ENCODE data around the gene MET. TPM values are rescaled to one million over a fixed set of nuclear protein-coding genes. Genes with fewer than 3 reads are reported as not detected.

Gene MET
- total and polyA plus RNA-seq, 7 experiments from 2014 or later: 0.19 to 1.0 (median 0.73) TPM; not detected in 4

DNA sequence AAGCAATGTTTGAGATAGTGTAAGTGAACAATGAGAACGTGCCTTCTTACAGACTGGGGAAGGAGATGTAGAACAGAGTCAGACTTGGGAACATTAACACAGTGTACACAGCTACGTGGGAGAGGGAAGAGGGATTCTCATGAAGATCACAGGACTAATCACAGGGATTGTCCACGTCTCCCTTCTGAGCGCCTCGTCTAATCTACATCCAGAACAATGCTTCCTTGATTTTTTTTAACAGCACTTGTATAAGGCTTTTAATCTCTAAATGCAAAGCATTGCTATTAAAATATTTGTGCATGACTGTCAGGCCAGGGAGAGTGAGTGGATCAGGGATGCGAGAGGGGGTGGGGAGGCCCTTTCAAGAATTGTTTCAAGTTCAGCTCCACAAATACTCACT, 62.7 kb downstream of the MET start:
- peak; percentile 20 for ATAC-seq
- H3K36me3 ChIP-seq (ENCODE audit: control insufficient read depth in 2 of 3, insufficient read depth in 3 of 3, low read length in 3 of 3): no peaks in the 10 kb centered on the region
- Mint-ChIP-seq H3K27ac (no peak overlapping the region), H3K9me3 (no peaks in the 10 kb centered on the region), H3K4me3 (no peak overlapping the region), H3K4me1 (no peaks in the 10 kb centered on the region), H3K36me3 (no peaks in the 10 kb centered on the region), H3K27me3 (peaks cover 4 to 24% (median 7%) of the 10 kb centered on the region in 5 donors)
- H3K27me3 ChIP-seq (ENCODE audit: control insufficient read depth in 2 of 2, insufficient read depth in 2 of 2, low read length in 2 of 2): no peaks in the 10 kb centered on the region
- DNase-seq: no peak
- H3K4me1 ChIP-seq (ENCODE audit: control insufficient read depth in 2 of 2, insufficient read depth in 2 of 2, low read length in 2 of 2): no peaks in the 10 kb centered on the region
- H3K27ac ChIP-seq (ENCODE audit: low read depth, low read length): no peak overlapping the region
- no peaks in the 10 kb centered on the region for H3K9me3 ChIP-seq (ENCODE audit: control insufficient read depth in 2 of 3, low read length in 3 of 3)
- H3K4me3 ChIP-seq (ENCODE audit: low read length): no peak overlapping the region
- ChIA-PET CTCF (no interaction called here), POLR2A (no interaction called here)
- intact Hi-C loops (cut with micrococcal nuclease): no loop called here

DNA sequence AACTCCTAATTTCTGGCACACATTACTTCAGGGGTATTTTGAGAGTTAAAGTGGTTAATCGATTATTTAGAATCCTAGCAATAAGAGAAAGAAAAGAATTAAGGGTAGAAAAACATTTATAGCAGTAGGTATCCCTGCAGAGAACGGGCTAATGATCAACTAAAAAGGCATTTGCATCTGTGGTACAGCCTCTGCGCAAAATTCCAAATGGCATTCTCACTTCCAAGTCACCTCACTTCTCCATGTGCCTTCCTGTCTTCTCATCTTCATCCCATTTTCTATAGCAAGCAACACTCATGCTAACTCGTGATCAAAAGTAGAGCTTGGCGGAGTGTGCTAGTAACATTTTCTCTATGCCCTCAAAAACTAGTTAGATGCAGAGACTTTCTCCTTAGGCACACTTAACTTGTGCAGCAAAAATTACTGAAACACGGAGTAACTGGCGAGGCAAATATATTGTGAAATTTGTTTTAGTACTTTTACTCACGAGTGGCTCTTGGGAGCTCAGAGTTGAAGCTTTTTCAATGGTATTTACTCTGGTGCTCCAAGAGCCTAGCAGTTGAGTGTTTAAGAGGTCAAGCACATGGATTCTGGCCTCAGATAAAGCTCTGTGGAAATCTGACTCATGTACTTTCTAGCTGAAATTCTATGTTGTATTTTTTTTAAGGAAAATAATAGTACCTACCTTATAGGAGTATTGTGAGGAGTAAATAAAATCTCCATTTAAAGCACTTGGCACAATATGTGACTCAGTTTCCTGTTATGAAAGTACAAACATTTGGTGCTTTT, 65.1 kb downstream of the MET start:
- CTCF ChIA-PET: no interaction called here
- no peaks in the 10 kb centered on the region for H3K4me1 Mint-ChIP-seq
- H3K4me3 Mint-ChIP-seq: no peak overlapping the region
- Histone ChIP-seq H3K4me3 (ENCODE audit: low read length) (no peak overlapping the region), H3K9me3 (ENCODE audit: control insufficient read depth in 2 of 3, low read length in 3 of 3) (no peaks in the 10 kb centered on the region), H3K4me1 (ENCODE audit: control insufficient read depth in 2 of 2, insufficient read depth in 2 of 2, low read length in 2 of 2) (no peaks in the 10 kb centered on the region), H3K27me3 (ENCODE audit: control insufficient read depth in 2 of 2, insufficient read depth in 2 of 2, low read length in 2 of 2) (no peaks in the 10 kb centered on the region), H3K27ac (ENCODE audit: low read depth, low read length) (no peak overlapping the region), H3K36me3 (ENCODE audit: control insufficient read depth in 2 of 3, insufficient read depth in 3 of 3, low read length in 3 of 3) (no peaks in the 10 kb centered on the region)
- H3K27ac Mint-ChIP-seq: no peak overlapping the region
- no peaks in the 10 kb centered on the region for H3K36me3 Mint-ChIP-seq
- no peak for DNase-seq
- ATAC-seq: no peak
- peaks cover 2 to 31% (median 16%) of the 10 kb centered on the region in 5 donors for H3K27me3 Mint-ChIP-seq
- H3K9me3 Mint-ChIP-seq: peaks cover 0 to 1% (median 0%) of the 10 kb centered on the region in 11 donors
- intact Hi-C loops (cut with micrococcal nuclease): no loop called here
- POLR2A ChIA-PET: no interaction called here

DNA sequence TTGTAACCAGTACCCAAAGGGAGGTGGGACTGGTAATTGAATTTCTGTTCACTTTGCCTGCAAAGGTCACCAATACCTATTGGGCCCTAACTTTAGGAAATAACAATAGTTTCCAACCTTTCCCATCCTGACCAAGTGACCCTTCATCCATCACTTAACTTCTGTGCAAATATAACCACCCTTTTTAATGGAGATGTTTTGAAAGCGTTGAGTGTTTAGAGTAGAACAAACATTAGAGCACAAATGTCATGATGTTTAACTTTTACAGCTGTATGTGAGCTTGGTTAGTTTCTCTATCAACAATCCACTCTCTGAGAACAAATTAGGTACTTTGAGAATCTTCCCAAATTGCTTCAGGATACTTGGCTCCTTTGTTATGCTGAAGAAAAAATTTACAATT, 66.4 kb downstream of the MET start:
- Histone ChIP-seq H3K4me1 (ENCODE audit: control insufficient read depth in 2 of 2, insufficient read depth in 2 of 2, low read length in 2 of 2) (no peaks in the 10 kb centered on the region), H3K27me3 (ENCODE audit: control insufficient read depth in 2 of 2, insufficient read depth in 2 of 2, low read length in 2 of 2) (no peaks in the 10 kb centered on the region), H3K4me3 (ENCODE audit: low read length) (no peak overlapping the region), H3K27ac (ENCODE audit: low read depth, low read length) (no peak overlapping the region), H3K36me3 (ENCODE audit: control insufficient read depth in 2 of 3, insufficient read depth in 3 of 3, low read length in 3 of 3) (no peaks in the 10 kb centered on the region), H3K9me3 (ENCODE audit: control insufficient read depth in 2 of 3, low read length in 3 of 3) (no peaks in the 10 kb centered on the region)
- no peak for DNase-seq
- Mint-ChIP-seq H3K36me3 (no peaks in the 10 kb centered on the region), H3K9me3 (peaks cover 0 to 1% (median 0%) of the 10 kb centered on the region in 11 donors), H3K27ac (no peak overlapping the region), H3K4me3 (no peak overlapping the region), H3K4me1 (no peaks in the 10 kb centered on the region), H3K27me3 (peaks cover 2 to 33% (median 16%) of the 10 kb centered on the region in 5 donors)
- ChIA-PET POLR2A (no interaction called here), CTCF (no interaction called here)
- no peak for ATAC-seq
- intact Hi-C loops (cut with micrococcal nuclease): no loop called here

DNA sequence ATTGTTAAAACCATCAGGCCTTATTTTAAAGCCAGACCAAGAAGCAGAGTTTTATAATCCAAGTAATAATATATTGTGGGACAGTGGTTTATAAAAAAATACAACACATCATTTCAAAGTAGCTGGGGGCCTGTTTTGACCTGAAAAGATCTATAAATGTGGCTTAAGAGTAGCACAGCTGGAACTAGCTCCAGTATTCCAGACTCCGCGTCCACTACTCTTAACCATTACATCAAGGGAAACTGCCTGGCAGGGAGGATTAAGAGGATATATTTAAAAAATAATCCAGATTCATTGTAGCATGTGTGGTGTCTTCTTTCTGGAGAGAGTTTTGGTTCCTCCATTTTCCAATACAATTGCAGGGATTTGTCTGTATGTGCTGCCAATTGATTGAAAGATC, 67.3 kb downstream of the MET start:
- Mint-ChIP-seq H3K9me3 (peaks cover 0 to 3% (median 0%) of the 10 kb centered on the region in 11 donors), H3K36me3 (peaks cover 0 to 3% (median 0%) of the 10 kb centered on the region in 5 donors), H3K27me3 (peaks cover 2 to 32% (median 19%) of the 10 kb centered on the region in 5 donors), H3K4me1 (no peaks in the 10 kb centered on the region), H3K4me3 (no peak overlapping the region), H3K27ac (no peak overlapping the region)
- no peaks in the 10 kb centered on the region for H3K36me3 ChIP-seq (ENCODE audit: control insufficient read depth in 2 of 3, insufficient read depth in 3 of 3, low read length in 3 of 3)
- intact Hi-C loops (cut with micrococcal nuclease): no loop called here
- no peaks in the 10 kb centered on the region for H3K9me3 ChIP-seq (ENCODE audit: control insufficient read depth in 2 of 3, low read length in 3 of 3)
- H3K4me3 ChIP-seq (ENCODE audit: low read length): no peak overlapping the region
- H3K27ac ChIP-seq (ENCODE audit: low read depth, low read length): no peak overlapping the region
- ChIA-PET CTCF (no interaction called here), POLR2A (no interaction called here)
- no peak for ATAC-seq
- no peaks in the 10 kb centered on the region for H3K4me1 ChIP-seq (ENCODE audit: control insufficient read depth in 2 of 2, insufficient read depth in 2 of 2, low read length in 2 of 2)
- no peaks in the 10 kb centered on the region for H3K27me3 ChIP-seq (ENCODE audit: control insufficient read depth in 2 of 2, insufficient read depth in 2 of 2, low read length in 2 of 2)
- DNase-seq: no peak

DNA sequence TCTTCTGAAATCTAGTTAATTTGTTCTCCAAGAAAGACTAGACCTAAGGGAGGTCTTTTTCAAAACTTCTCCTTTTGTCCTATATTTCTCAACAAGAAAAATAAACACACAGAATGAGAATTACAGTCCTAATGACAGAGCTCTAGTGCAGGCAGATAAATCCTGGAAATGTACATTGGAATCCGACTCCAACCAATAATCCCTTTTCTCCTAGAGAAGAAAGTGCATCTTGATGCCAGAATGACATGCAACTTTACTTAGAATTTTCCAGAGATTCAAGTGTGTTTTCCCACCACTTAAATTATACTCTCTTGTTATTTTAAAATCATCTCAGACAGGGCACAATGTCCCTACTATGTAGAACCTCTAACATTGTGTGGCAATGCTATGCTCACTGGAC, 68.2 kb downstream of the MET start:
- H3K4me3 ChIP-seq (ENCODE audit: low read length): no peak overlapping the region
- intact Hi-C loops (cut with micrococcal nuclease): no loop called here
- Mint-ChIP-seq H3K36me3 (peaks cover 0 to 7% (median 0%) of the 10 kb centered on the region in 5 donors), H3K27me3 (peaks cover 2 to 32% (median 22%) of the 10 kb centered on the region in 5 donors), H3K27ac (no peak overlapping the region), H3K4me3 (no peak overlapping the region), H3K4me1 (no peaks in the 10 kb centered on the region), H3K9me3 (peaks cover 0 to 7% (median 0%) of the 10 kb centered on the region in 11 donors)
- ChIA-PET POLR2A (no interaction called here), CTCF (no interaction called here)
- no peaks in the 10 kb centered on the region for H3K36me3 ChIP-seq (ENCODE audit: control insufficient read depth in 2 of 3, insufficient read depth in 3 of 3, low read length in 3 of 3)
- H3K4me1 ChIP-seq (ENCODE audit: control insufficient read depth in 2 of 2, insufficient read depth in 2 of 2, low read length in 2 of 2): no peaks in the 10 kb centered on the region
- DNase-seq (no peak), ATAC-seq (no peak)
- H3K27me3 ChIP-seq (ENCODE audit: control insufficient read depth in 2 of 2, insufficient read depth in 2 of 2, low read length in 2 of 2): no peaks in the 10 kb centered on the region
- H3K27ac ChIP-seq (ENCODE audit: low read depth, low read length): no peak overlapping the region
- H3K9me3 ChIP-seq (ENCODE audit: control insufficient read depth in 2 of 3, low read length in 3 of 3): no peaks in the 10 kb centered on the region

DNA sequence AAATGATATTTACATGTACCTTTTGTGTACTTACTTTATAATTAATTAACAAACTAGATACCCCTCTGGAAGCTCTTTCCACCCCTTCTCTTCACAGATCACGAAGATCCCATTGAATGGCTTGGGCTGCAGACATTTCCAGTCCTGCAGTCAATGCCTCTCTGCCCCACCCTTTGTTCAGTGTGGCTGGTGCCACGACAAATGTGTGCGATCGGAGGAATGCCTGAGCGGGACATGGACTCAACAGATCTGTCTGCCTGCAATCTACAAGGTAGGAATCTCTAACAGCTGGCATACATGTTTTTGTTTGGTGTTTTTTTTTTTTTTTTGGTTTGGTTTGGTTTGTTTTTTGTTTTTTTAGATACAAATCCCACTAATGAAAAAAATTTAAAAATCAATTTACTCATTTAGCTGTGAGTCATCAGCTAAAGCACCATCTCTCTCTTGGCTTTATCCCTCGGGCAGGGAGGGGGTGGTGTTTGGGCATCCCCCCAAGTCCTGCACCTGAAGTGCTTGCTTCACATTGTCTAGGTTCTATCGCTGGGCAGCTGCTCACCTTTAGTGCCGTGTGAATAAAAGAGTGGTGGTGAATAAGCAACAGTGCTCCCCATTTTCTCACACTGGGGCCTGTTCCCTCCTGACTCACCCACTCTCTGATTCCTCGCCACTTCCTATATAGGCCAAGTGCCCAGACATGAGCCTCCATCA, 68.9 kb downstream of the MET start:
- Histone ChIP-seq H3K27ac (ENCODE audit: low read depth, low read length) (no peak overlapping the region), H3K4me1 (ENCODE audit: control insufficient read depth in 2 of 2, insufficient read depth in 2 of 2, low read length in 2 of 2) (no peaks in the 10 kb centered on the region), H3K9me3 (ENCODE audit: control insufficient read depth in 2 of 3, low read length in 3 of 3) (no peaks in the 10 kb centered on the region), H3K36me3 (ENCODE audit: control insufficient read depth in 2 of 3, insufficient read depth in 3 of 3, low read length in 3 of 3) (no peaks in the 10 kb centered on the region), H3K27me3 (ENCODE audit: control insufficient read depth in 2 of 2, insufficient read depth in 2 of 2, low read length in 2 of 2) (no peaks in the 10 kb centered on the region), H3K4me3 (ENCODE audit: low read length) (no peak overlapping the region)
- ChIA-PET CTCF (no interaction called here), POLR2A (no interaction called here)
- no peak overlapping the region for H3K4me3 Mint-ChIP-seq
- DNase-seq (no peak), ATAC-seq (no peak)
- peaks cover 0 to 7% (median 0%) of the 10 kb centered on the region in 5 donors for H3K36me3 Mint-ChIP-seq
- intact Hi-C loops (cut with micrococcal nuclease): no loop called here
- peaks cover 0 to 32% (median 22%) of the 10 kb centered on the region in 5 donors for H3K27me3 Mint-ChIP-seq
- H3K27ac Mint-ChIP-seq: no peak overlapping the region
- no peaks in the 10 kb centered on the region for H3K4me1 Mint-ChIP-seq
- H3K9me3 Mint-ChIP-seq: peaks cover 0 to 7% (median under 1%) of the 10 kb centered on the region in 11 donors

All from naive thymus-derived CD4-positive, alpha-beta T cell (primary cell).